GM19438 (cell line): ENCODE data around the gene PRRT4.
A peak's percentile ranks its signal among the peaks of the same experiment; 100 is the strongest.

ENCODE experiments used
- ATAC-seq: cut with Tn5 transposase; IDR thresholded peaks from one replicate; pipeline ENCODE4 v1.9.1; 2021; ENCODE audit warnings: low read depth; ENCODE audit not compliant: unreplicated experiment

PRRT4 gene

DNA sequence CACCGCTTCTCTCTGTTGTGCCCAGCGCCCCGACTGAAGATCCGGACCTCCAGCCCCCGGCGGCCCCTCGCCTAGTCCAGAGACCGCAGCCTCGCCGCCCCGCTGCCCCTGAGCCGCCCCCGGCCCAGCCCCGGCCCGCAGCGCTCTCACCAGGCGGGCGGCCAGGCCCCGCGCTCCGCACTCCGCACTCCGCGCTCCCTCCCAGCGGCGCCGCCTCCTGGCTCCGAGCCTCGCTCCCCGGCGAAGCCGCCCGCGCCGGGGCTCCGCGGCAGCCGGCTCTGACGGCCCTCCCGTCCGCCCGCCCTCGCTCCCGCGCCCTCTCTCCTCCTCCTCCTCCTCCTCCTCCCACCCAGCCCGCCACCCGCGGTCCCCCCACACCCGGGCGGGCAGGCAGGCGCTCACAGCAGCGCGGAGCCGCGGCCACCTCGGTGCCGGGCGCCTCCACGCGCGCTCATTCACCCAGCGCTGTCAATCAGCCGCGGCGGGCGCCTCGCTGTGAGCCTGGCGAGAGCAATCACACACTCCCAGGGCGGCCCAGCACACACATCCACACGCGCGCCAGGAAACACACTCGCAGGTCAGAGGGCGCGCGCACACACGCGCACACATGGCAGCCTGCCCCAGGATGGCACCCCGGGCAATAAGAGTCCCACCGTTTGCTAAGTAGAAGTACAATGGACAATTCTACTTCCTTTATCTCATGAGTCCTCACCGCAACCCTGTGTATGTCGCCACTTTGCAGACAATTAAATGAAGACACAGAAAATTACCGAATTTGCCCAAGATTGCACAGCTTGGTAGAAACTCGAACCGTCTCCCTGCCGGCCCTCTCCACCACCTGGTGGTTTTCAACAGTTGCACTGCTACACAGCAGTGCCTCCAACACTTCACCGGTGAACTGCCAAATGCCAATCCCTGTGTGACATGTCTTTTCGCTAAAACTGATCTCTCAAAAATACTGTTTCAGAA is at the start of gene PRRT4:
TSS of gene PRRT4 (minus strand) at position 280 of the 969 bp plus-strand sequence.
- no peak for ATAC-seq

DNA sequence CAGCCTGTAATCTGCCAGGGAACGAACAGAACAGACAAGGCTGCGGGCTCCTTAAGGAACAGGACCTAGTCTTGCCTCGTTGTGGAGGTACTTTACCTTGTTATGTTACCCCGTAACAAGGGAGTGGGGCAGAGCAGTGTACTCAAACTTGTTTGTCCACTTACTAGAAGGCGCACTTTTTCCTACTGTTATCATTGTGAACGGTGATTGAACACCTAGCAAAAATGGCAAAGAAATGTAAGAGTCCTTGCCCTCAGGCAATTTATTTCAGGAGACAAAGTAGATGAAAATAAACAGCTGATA is 48.9 kb upstream of the PRRT4 start:
- no peak for ATAC-seq

- peak; percentile 79 for ATAC-seq
Observed at GRCh38 chr7:128409596-128410450, 48.3 kb upstream of the PRRT4 start, which contains the start of gene IMPDH1. Gene IMPDH1 (minus strand): TSS chr7:128409982. CDS start chr7:128409901, 81 bp downstream.

- ATAC-seq = no peak
Observed at GRCh38 chr7:128408709-128409595, 47.5 kb upstream of the PRRT4 start.

- no peak for ATAC-seq
Observed at GRCh38 chr7:128407751-128408708, 46.5 kb upstream of the PRRT4 start.

GRCh38 chr7:128407233-128407589 is 45.7 kb upstream of the PRRT4 start:
- ATAC-seq = no peak

GRCh38 chr7:128406314-128407232 is 45.1 kb upstream of the PRRT4 start:
- no peak for ATAC-seq

- ATAC-seq = no peak
Observed at GRCh38 chr7:128405471-128406313, 44.2 kb upstream of the PRRT4 start.

GRCh38 chr7:128404886-128405470 is 43.5 kb upstream of the PRRT4 start:
- no peak for ATAC-seq

GRCh38 chr7:128404143-128404681 is 42.7 kb upstream of the PRRT4 start:
- ATAC-seq = no peak

GRCh38 chr7:128403676-128404075 is 42.2 kb upstream of the PRRT4 start:
- no peak for ATAC-seq

DNA sequence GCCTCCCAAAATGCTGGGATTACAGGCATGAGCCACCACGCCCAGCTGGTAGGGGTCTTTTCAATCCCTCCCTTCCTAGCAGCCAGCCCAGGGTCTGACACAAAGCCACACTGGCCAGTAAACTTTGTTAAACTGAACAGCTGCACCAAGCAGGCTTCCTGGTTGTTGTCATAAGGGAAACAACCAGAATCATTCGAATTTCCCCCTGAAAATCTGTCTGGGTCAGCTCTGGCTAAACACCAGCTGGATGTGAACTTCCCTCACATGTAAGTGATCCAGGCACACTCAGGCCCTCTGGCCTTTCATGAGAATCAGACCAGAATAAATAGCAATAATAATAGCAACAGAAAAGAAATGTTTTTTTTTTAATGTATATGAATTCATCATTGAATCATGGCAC is 40.9 kb upstream of the PRRT4 start:
- no peak for ATAC-seq

GRCh38 chr7:128400566-128400965 is 39.1 kb upstream of the PRRT4 start:
- no peak for ATAC-seq

GRCh38 chr7:128399991-128400390 is 38.5 kb upstream of the PRRT4 start:
- ATAC-seq = no peak

GRCh38 chr7:128398841-128399135 is 37.3 kb upstream of the PRRT4 start:
- ATAC-seq = no peak

GRCh38 chr7:128398016-128398840 is 36.7 kb upstream of the PRRT4 start:
- no peak for ATAC-seq
